OCI-LY1 (cell line): ENCODE data around the gene ZFYVE28.

Source experiments
- CTCF ChIP-seq: fragments of 200-600 bp; sonication (generic), shearing (Covaris generic); IDR thresholded peaks from 2 replicates; pipeline ENCODE4 v1.5.1; 2017; ENCODE audit warnings: mild to moderate bottlenecking, antibody characterized with exemption, low read length, moderate library complexity, mixed read lengths
- EZH2 ChIP-seq: fragments of 200-600 bp; sonication (generic), shearing (Covaris generic); IDR thresholded peaks from 2 replicates; pipeline ENCODE4 v1.8.0; 2017; ENCODE audit warnings: borderline replicate concordance, mixed run types, mild to moderate bottlenecking, antibody characterized with exemption, low read length, moderate library complexity, mixed read lengths

- TF ChIP-seq CTCF (no peak), EZH2 (no peak)
Measured at GRCh38 chr4:2354760-2355159, 63.7 kb downstream of the ZFYVE28 start.
